HepG2 (cell line): ENCODE data around the gene COX7B.

ENCODE experiments used
- ESRRA ChIP-seq: sonication (generic); formaldehyde crosslinking; IDR thresholded peaks from 2 replicates; pipeline ENCODE4 v1.5.1; 2020; ENCODE audit warnings: mild to moderate bottlenecking, low read depth, missing genetic modification reagents
- POLR2AphosphoS5 ChIP-seq: IDR thresholded peaks from 2 replicates; pipeline ENCODE4 v1.6.1; 2012; ENCODE audit warnings: low read depth, low read length
- TF ChIP-seq, protein P1 (sequence below): sonication (generic); formaldehyde crosslinking; IDR thresholded peaks from 2 replicates; pipeline ENCODE4 v1.4.0; 2020; ENCODE audit warnings: missing genetic modification reagents
- TF ChIP-seq, protein P2 (sequence below): IDR thresholded peaks from 2 replicates; pipeline ENCODE4 v1.6.1; 2016; ENCODE audit warnings: control low read depth

DNA sequence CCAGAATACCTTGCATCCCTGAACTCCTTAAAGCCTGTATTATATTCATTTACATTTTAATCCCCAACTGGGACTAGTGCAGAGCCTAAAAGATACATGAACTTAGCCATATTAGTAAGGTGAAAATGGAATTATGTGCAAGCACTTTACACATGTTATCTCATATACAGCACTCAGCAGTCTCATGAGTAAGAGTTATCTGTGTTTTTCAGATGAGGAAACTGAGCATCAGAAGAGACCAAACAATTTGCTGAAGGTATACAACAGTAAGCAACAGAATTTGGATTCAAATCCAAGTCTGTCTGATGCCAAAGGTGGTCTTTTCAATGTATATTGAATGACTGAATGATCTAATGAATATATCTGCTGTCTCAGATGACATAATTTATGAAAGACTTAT, 23.5 kb downstream of the COX7B start:
- TF ChIP-seq, protein P1, sequence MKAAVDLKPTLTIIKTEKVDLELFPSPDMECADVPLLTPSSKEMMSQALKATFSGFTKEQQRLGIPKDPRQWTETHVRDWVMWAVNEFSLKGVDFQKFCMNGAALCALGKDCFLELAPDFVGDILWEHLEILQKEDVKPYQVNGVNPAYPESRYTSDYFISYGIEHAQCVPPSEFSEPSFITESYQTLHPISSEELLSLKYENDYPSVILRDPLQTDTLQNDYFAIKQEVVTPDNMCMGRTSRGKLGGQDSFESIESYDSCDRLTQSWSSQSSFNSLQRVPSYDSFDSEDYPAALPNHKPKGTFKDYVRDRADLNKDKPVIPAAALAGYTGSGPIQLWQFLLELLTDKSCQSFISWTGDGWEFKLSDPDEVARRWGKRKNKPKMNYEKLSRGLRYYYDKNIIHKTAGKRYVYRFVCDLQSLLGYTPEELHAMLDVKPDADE (CRISPR knock-in tag): no peak
- no peak for TF ChIP-seq POLR2AphosphoS5
- TF ChIP-seq, protein P2, sequence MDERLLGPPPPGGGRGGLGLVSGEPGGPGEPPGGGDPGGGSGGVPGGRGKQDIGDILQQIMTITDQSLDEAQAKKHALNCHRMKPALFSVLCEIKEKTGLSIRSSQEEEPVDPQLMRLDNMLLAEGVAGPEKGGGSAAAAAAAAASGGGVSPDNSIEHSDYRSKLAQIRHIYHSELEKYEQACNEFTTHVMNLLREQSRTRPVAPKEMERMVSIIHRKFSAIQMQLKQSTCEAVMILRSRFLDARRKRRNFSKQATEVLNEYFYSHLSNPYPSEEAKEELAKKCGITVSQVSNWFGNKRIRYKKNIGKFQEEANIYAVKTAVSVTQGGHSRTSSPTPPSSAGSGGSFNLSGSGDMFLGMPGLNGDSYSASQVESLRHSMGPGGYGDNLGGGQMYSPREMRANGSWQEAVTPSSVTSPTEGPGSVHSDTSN: no peak
- TF ChIP-seq ESRRA (CRISPR knock-in tag): no peak
